RWPE1 (cell line): ENCODE data around the gene SSBP3.

Source experiments
- CTCF ChIA-PET: fragments of 350-600 bp; sonication (Branson Sonifier 250); formaldehyde crosslinking; extraction: SDS; loops from one replicate; lab custom pipeline; 2021; lab: Yijun Ruan, JAX
- POLR2A ChIA-PET: fragments of 400-600 bp; formaldehyde crosslinking; extraction: SDS; loops from one replicate; lab custom pipeline; 2020; ENCODE audit warnings: antibody characterized with exemption; ENCODE audit not compliant: low non-redundant PET; lab: Yijun Ruan, JAX
- DNase-seq: peaks from one replicate; pipeline ENCODE4 v3.0.0; 2012; ENCODE audit warnings: low spot score
- H3K27ac ChIP-seq: fragments of 450-650 bp; 2 replicates; pipeline ENCODE4 v1.5.1; 2017
- CTCF ChIP-seq: fragments of 450-650 bp; conservative IDR thresholded peaks from 2 replicates; pipeline ENCODE4 v1.5.1; 2017; ENCODE audit warnings: low read depth, mild to moderate bottlenecking

SSBP3 gene

GRCh38 chr1:54284781-54285529 is 121.2 kb downstream of the SSBP3 start:
- no peak for DNase-seq
- CTCF ChIA-PET: interaction anchor here (0.7 kb wide), 1 partner anchor 847 kb away, joined by 3 read pairs; no protein-coding TSS in a partner anchor
- H3K27ac ChIP-seq: no peak overlapping the region
- TF ChIP-seq CTCF: no peak
- POLR2A ChIA-PET: no interaction called here

GRCh38 chr1:54283635-54284385 is 122.4 kb downstream of the SSBP3 start:
- ChIA-PET CTCF (no interaction called here), POLR2A (no interaction called here)
- no peak for TF ChIP-seq CTCF
- DNase-seq: no peak
- H3K27ac ChIP-seq: no peak overlapping the region

GRCh38 chr1:54282101-54282847 is 123.9 kb downstream of the SSBP3 start:
- POLR2A ChIA-PET: no interaction called here
- DNase-seq: no peak
- no peak for TF ChIP-seq CTCF
- peak overlapping the region; percentile 46 for H3K27ac ChIP-seq
- CTCF ChIA-PET: no interaction called here

- peak overlapping the region; percentile 15; the same call in 1 of the 2 replicates for H3K27ac ChIP-seq
- POLR2A ChIA-PET: no interaction called here
- no peak for DNase-seq
- TF ChIP-seq CTCF: no peak
- CTCF ChIA-PET: interaction anchor here (0.6 kb wide), 1 partner anchor 402 kb away, joined by 3 read pairs; no protein-coding TSS in a partner anchor
Measured at GRCh38 chr1:54280651-54281050, 125.5 kb downstream of the SSBP3 start.

GRCh38 chr1:54279457-54279856 is 126.7 kb downstream of the SSBP3 start:
- no peak overlapping the region for H3K27ac ChIP-seq
- CTCF ChIA-PET: interaction anchor here (0.6 kb wide), 1 partner anchor 26 kb away, joined by 5 read pairs; no protein-coding TSS in a partner anchor
- no peak for TF ChIP-seq CTCF
- no peak for DNase-seq
- POLR2A ChIA-PET: no interaction called here

GRCh38 chr1:54278941-54279422 is 127.2 kb downstream of the SSBP3 start:
- no peak for TF ChIP-seq CTCF
- CTCF ChIA-PET: interaction anchor here (0.7 kb wide), 1 partner anchor 211 kb away, joined by 3 read pairs; no protein-coding TSS in a partner anchor
- POLR2A ChIA-PET: no interaction called here
- no peak overlapping the region for H3K27ac ChIP-seq
- no peak for DNase-seq
